H9 (cell line): ENCODE data around the gene GEMIN4. TPM values are rescaled to one million over a fixed set of nuclear protein-coding genes. Genes with fewer than 3 reads are reported as not detected.
"Not testable (repeated sequence)": the region's sequence is repeated elsewhere in the genome, so short reads cannot be mapped to it uniquely, and the experiment has no call there.

ENCODE experiments used
- DNase-seq: peaks from one replicate; pipeline ENCODE4 v3.0.0-alpha.2; 2017
- H2AFZ ChIP-seq: one replicate; pipeline ENCODE4 v1.6.1; 2013; ENCODE audit warnings: mild to moderate bottlenecking, low read length, control low read depth, moderate library complexity
- H2AK5ac ChIP-seq: 2 replicates; pipeline ENCODE4 v1.6.1; 2013; ENCODE audit warnings: low read length, control low read depth, mixed read lengths; ENCODE audit not compliant: insufficient read length
- H2BK120ac ChIP-seq: one replicate; pipeline ENCODE4 v1.6.1; 2013; ENCODE audit warnings: low read depth, mild to moderate bottlenecking, low read length, control low read depth, inconsistent platforms; ENCODE audit not compliant: poor library complexity, severe bottlenecking
- H2BK12ac ChIP-seq: 2 replicates; pipeline ENCODE4 v1.6.1; 2013; ENCODE audit warnings: low read length, control low read depth, mixed read lengths, low read depth; ENCODE audit not compliant: insufficient read length
- H2BK15ac ChIP-seq: 2 replicates; pipeline ENCODE4 v1.6.1; 2013; ENCODE audit warnings: low read depth, low read length, control low read depth
- H2BK20ac ChIP-seq: one replicate; pipeline ENCODE4 v1.6.1; 2013; ENCODE audit warnings: low read depth, mild to moderate bottlenecking, low read length, control low read depth, inconsistent platforms; ENCODE audit not compliant: poor library complexity, severe bottlenecking
- H2BK5ac ChIP-seq: 2 replicates; pipeline ENCODE4 v1.6.1; 2013; ENCODE audit warnings: low read length, control low read depth, mixed read lengths; ENCODE audit not compliant: insufficient read length
- H3K14ac ChIP-seq: 2 replicates; pipeline ENCODE4 v1.6.1; 2013; ENCODE audit warnings: low read length, control low read depth; ENCODE audit not compliant: insufficient read depth
- H3K18ac ChIP-seq: 2 replicates; pipeline ENCODE4 v1.6.1; 2013; ENCODE audit warnings: low read depth, mild to moderate bottlenecking, mixed read lengths, low read length, control low read depth; ENCODE audit not compliant: insufficient read length
- H3K23ac ChIP-seq: 2 replicates; pipeline ENCODE4 v1.6.1; 2013; ENCODE audit warnings: low read length, control low read depth, mixed read lengths, low read depth; ENCODE audit not compliant: insufficient read length
- H3K23me2 ChIP-seq: 2 replicates; pipeline ENCODE4 v1.6.1; 2013; ENCODE audit warnings: low read depth, mild to moderate bottlenecking, mixed read lengths, low read length, control low read depth; ENCODE audit not compliant: insufficient read length, poor library complexity, severe bottlenecking
- H3K27ac ChIP-seq: 2 replicates; pipeline ENCODE4 v1.5.1; 2013; ENCODE audit warnings: low read length, control low read depth, mixed read lengths, low read depth; ENCODE audit not compliant: insufficient read length
- H3K27me3 ChIP-seq: 2 replicates; pipeline ENCODE4 v1.6.1; 2013; ENCODE audit warnings: low read length, control low read depth, inconsistent platforms; ENCODE audit not compliant: insufficient read depth
- H3K4ac ChIP-seq: 2 replicates; pipeline ENCODE4 v1.6.1; 2013; ENCODE audit warnings: low read depth, mild to moderate bottlenecking, control low read depth, inconsistent platforms, low read length, moderate library complexity
- H3K4me1 ChIP-seq: 2 replicates; pipeline ENCODE4 v1.6.1; 2013; ENCODE audit warnings: low read length, control low read depth, inconsistent platforms; ENCODE audit not compliant: insufficient read depth
- H3K4me2 ChIP-seq: 2 replicates; pipeline ENCODE4 v1.6.1; 2013; ENCODE audit warnings: low read length, control low read depth, mixed read lengths; ENCODE audit not compliant: insufficient read length, insufficient read depth
- H3K56ac ChIP-seq: 2 replicates; pipeline ENCODE4 v1.6.1; 2013; ENCODE audit warnings: low read depth, mild to moderate bottlenecking, mixed read lengths, low read length, control low read depth; ENCODE audit not compliant: insufficient read length
- H3K79me1 ChIP-seq: 2 replicates; pipeline ENCODE4 v1.6.1; 2013; ENCODE audit warnings: low read depth, mild to moderate bottlenecking, moderate library complexity, low read length, control low read depth, inconsistent platforms; ENCODE audit not compliant: insufficient read depth, poor library complexity, severe bottlenecking
- H3K79me2 ChIP-seq: 2 replicates; pipeline ENCODE4 v1.6.1; 2013; ENCODE audit warnings: low read length, control low read depth, inconsistent platforms; ENCODE audit not compliant: insufficient read depth
- H3K9ac ChIP-seq: 2 replicates; pipeline ENCODE4 v1.6.1; 2013; ENCODE audit warnings: low read length, control low read depth, mixed read lengths; ENCODE audit not compliant: insufficient read length; ENCODE audit errors: extremely low read depth
- H3K9me3 ChIP-seq: one replicate; pipeline ENCODE4 v1.6.1; 2013; ENCODE audit warnings: low read depth, low read length, inconsistent platforms; ENCODE audit not compliant: control insufficient read depth
- H3T11ph ChIP-seq: one replicate; pipeline ENCODE4 v1.6.1; 2013; ENCODE audit warnings: mild to moderate bottlenecking, low read length, control low read depth, inconsistent platforms
- H4K20me1 ChIP-seq: one replicate; pipeline ENCODE4 v1.6.1; 2013; ENCODE audit not compliant: control insufficient read depth, insufficient read length, insufficient read depth
- H4K5ac ChIP-seq: 2 replicates; pipeline ENCODE4 v1.6.1; 2013; ENCODE audit warnings: low read depth, mild to moderate bottlenecking, mixed read lengths, low read length, control low read depth; ENCODE audit not compliant: insufficient read length
- H4K8ac ChIP-seq: replicated peaks from 2 replicates; pipeline ENCODE4 v1.6.1; 2013; ENCODE audit warnings: low read length, control low read depth, mixed read lengths, low read depth; ENCODE audit not compliant: insufficient read length
- H4K91ac ChIP-seq: 2 replicates; pipeline ENCODE4 v1.6.1; 2013; ENCODE audit warnings: low read depth, mild to moderate bottlenecking, moderate library complexity, mixed read lengths, low read length, control low read depth; ENCODE audit not compliant: insufficient read length
- H3K27ac Mint-ChIP-seq, 3 experiments: 2 replicates in 2 of 3; 3 replicates in 1 of 3; pipeline ENCODE4 v1.8.0; 2020 to 2021; ENCODE audit warnings: mixed read lengths in 3 of 3, mild to moderate bottlenecking in 1 of 3, moderate library complexity in 1 of 3
- H3K27me3 Mint-ChIP-seq: 2 replicates; pipeline ENCODE4 v1.8.0; 2021; ENCODE audit warnings: low read depth, mild to moderate bottlenecking, moderate library complexity, mixed read lengths
- H3K36me3 Mint-ChIP-seq, 3 experiments: 2 replicates in 2 of 3; 3 replicates in 1 of 3; pipeline ENCODE4 v1.8.0; 2020 to 2021; ENCODE audit warnings: low read depth in 3 of 3, mixed read lengths in 3 of 3; ENCODE audit not compliant: insufficient read depth in 1 of 3
- H3K4me1 Mint-ChIP-seq, 2 experiments: 2 replicates each; pipeline ENCODE4 v1.8.0; 2020; ENCODE audit warnings: mixed read lengths in 2 of 2
- H3K4me3 Mint-ChIP-seq, 2 experiments: 2 replicates in 1 of 2; 3 replicates in 1 of 2; pipeline ENCODE4 v1.8.0; 2020 to 2021; ENCODE audit warnings: mild to moderate bottlenecking in 2 of 2, mixed read lengths in 2 of 2, moderate library complexity in 1 of 2
- H3K9me3 Mint-ChIP-seq, 2 experiments: 2 replicates in 1 of 2; 3 replicates in 1 of 2; pipeline ENCODE4 v1.8.0; 2020; ENCODE audit warnings: mild to moderate bottlenecking in 2 of 2, mixed read lengths in 2 of 2, moderate library complexity in 1 of 2
- WGBS: extraction: QIAGEN DNeasy Blood & Tissue Kit; methylation state at CpG from one replicate; pipeline ENCODE4 v1.1.7; 2013; ENCODE audit warnings: missing lambda C conversion rate, low lambda C conversion rate, mixed read lengths; ENCODE audit not compliant: insufficient read length; ENCODE audit errors: extremely low coverage; 5-methylcytosine and 5-hydroxymethylcytosine counted together
- total RNA-seq: library from RNA; stranded (reverse); gene quantifications from 2 replicates; pipeline ENCODE4 v1.2.1, GENCODE V29; 2021

GEMIN4 gene
- total RNA-seq, 1 experiment from 2014 or later = 56.8 TPM

DNA sequence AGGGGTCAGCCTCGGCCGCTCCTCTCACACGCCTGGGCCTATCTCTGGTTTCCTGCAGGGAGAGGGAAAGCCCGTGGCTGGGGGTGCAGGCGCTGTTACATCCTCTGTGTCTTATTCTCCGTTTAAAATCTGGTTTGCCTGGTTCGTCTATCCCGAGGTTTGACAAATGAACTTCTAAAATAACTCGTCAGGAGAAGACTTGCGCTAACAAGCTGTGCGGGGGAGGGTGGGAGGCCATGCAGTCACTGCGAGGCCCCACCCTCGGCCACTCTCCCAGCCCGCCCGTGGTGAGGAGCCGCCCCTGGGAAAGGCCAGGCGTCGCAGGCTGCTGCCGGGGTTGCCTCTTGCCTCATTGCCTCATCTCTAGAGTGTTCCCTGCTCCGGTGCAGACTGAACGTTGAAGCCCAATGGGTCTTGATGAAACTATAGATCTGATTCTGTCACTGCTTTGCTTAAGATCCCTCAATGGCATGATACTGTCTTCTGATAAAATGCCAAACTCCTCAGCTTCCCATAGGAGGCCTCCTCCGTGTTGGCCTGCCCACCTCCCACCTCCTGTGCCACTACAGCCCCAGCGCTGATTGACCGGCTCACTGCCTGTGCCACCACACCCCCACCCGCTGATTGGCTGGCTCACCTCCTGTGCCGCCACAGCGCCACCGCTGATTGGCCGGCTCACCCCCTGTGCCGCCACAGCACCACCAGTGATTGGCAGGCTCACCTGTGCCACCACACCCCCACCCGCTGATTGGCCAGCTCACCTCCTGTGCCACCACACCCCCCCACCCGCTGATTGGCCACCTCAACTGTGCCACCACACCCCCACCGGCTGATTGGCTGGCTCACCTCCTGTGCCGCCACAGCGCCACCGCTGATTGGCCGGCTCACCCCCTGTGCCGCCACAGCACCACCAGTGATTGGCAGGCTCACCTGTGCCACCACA lies 38.1 kb upstream of the GEMIN4 start:
- not testable (repeated sequence) for H3K23ac ChIP-seq, H3K4me1 ChIP-seq, H2BK20ac ChIP-seq, H3K23me2 ChIP-seq, H3K79me1 ChIP-seq, H3K27ac ChIP-seq, H3K4me3 Mint-ChIP-seq, H3K4me2 ChIP-seq, H3T11ph ChIP-seq, H3K9me3 ChIP-seq, H3K9ac ChIP-seq, H2AK5ac ChIP-seq, H3K18ac ChIP-seq, H2AFZ ChIP-seq, H3K14ac ChIP-seq, H3K4ac ChIP-seq, H4K20me1 ChIP-seq, H2BK120ac ChIP-seq, H3K56ac ChIP-seq, H3K27me3 ChIP-seq, H3K27me3 Mint-ChIP-seq, H3K79me2 ChIP-seq, H4K5ac ChIP-seq, H4K8ac ChIP-seq, H2BK5ac ChIP-seq, H3K9me3 Mint-ChIP-seq, H2BK15ac ChIP-seq, H4K91ac ChIP-seq, H2BK12ac ChIP-seq
- Mint-ChIP-seq H3K27ac (peak overlapping the region in 2 of 3 experiments; percentile 90 to 96; a peak in 5 of 7 replicates), H3K36me3 (peaks cover 22 to 56% (median 53%) of the 10 kb centered on the region in 3 experiments; a peak in 6 of 7 replicates), H3K4me1 (peaks cover 7 to 19% of the 10 kb centered on the region in 2 experiments)
- DNase-seq = peak; percentile 98
- WGBS = no CpG with 5 or more reads among the region's 38 CpGs
